WI38 (cell line): Measurements from ENCODE around the gene ADM2.

Experiments
- H3K4me3 ChIP-seq: 2 replicates; pipeline ENCODE4 v1.5.1; 2011; ENCODE audit warnings: low read depth, mild to moderate bottlenecking, control low read depth, low read length
- CTCF ChIP-seq: IDR thresholded peaks from 2 replicates; pipeline ENCODE4 v1.5.1; 2012; ENCODE audit warnings: low read depth, mild to moderate bottlenecking, control low read depth, low read length

ADM2 gene

GRCh38 chr22:50502628-50503474, 21.5 kb downstream of the ADM2 start:
- no peak overlapping the region for H3K4me3 ChIP-seq
- no peak for TF ChIP-seq CTCF

- no peak for TF ChIP-seq CTCF
- no peak overlapping the region for H3K4me3 ChIP-seq
Measured at GRCh38 chr22:50503475-50504145, 22.3 kb downstream of the ADM2 start.

GRCh38 chr22:50504369-50505211, 23.2 kb downstream of the ADM2 start:
- H3K4me3 ChIP-seq, result no peak overlapping the region
- TF ChIP-seq CTCF, result no peak

- no peak overlapping the region for H3K4me3 ChIP-seq
- TF ChIP-seq CTCF, result no peak
Measured at GRCh38 chr22:50505276-50505775, 24.0 kb downstream of the ADM2 start.

- no peak for TF ChIP-seq CTCF
Measured at GRCh38 chr22:50505776-50506610, 24.6 kb downstream of the ADM2 start.

GRCh38 chr22:50506611-50507420, 25.5 kb downstream of the ADM2 start:
- TF ChIP-seq CTCF, result no peak

More at GRCh38 chr22:50505776-50506610, 24.6 kb downstream of the ADM2 start:
- peak overlapping the region; percentile 98 for H3K4me3 ChIP-seq

More at GRCh38 chr22:50506611-50507420, 25.5 kb downstream of the ADM2 start:
- H3K4me3 ChIP-seq, result peak overlapping the region; percentile 98
